HCT116 (cell line): Measurements from ENCODE around the gene NAA40. TPM values are rescaled to one million over a fixed set of nuclear protein-coding genes. Genes with fewer than 3 reads are reported as not detected.

Source experiments
- ATAC-seq: fragments of 200-7000 bp; cut with Tn5 transposase; 2 replicates; pipeline ENCODE4 v1.9.1; 2020; ENCODE audit warnings: mild to moderate bottlenecking, moderate library complexity
- BruUV-seq: library from RNA; stranded (reverse); fragments of 400-500 nt; replicated peaks from 2 replicates; lab custom pipeline; 2021; lab: Mats Ljungman, UMichigan
- CTCF ChIA-PET: fragments of 300-600 bp; sonication (Branson Sonifier 250); formaldehyde crosslinking; loops from one replicate; lab custom pipeline; 2021; ENCODE audit warnings: antibody characterized with exemption; lab: Charles Lee
- POLR2A ChIA-PET: fragments of 300-600, 350-600 bp; sonication (Branson Sonifier 250); formaldehyde crosslinking; loops from one replicate; lab custom pipeline; 2021; ENCODE audit warnings: antibody characterized with exemption; lab: Charles Lee
- RAD21 ChIA-PET, 2 experiments: fragments of 300-600 bp; sonication (Branson Sonifier 250); formaldehyde crosslinking; loops; one replicate each; lab custom pipeline; 2023; ENCODE audit warnings: low total read pairs in 2 of 2; ENCODE audit not compliant: uncharacterized antibody in 2 of 2, unreplicated experiment in 2 of 2, low non-redundant PET in 1 of 2; lab: Charles Lee
- DNase-seq: peaks from one replicate; pipeline ENCODE4 v3.0.0-alpha.2; 2010; ENCODE audit warnings: low read depth, low spot score
- H2AFZ ChIP-seq: fragments of 200-600 bp; shearing (Covaris generic), sonication (generic); 2 replicates; pipeline ENCODE4 v1.6.1; 2017; ENCODE audit warnings: low read depth, mixed run types, mixed read lengths, antibody characterized with exemption, low read length; ENCODE audit not compliant: poor library complexity, severe bottlenecking
- H3K27ac ChIP-seq: 2 replicates; pipeline ENCODE4 v1.5.1; 2012; ENCODE audit warnings: low read depth, low read length
- H3K27me3 ChIP-seq: fragments of 200-600 bp; sonication (generic); 2 replicates; pipeline ENCODE4 v1.6.1; 2016; ENCODE audit warnings: mixed run types, low read length, mixed read lengths; ENCODE audit not compliant: insufficient read depth
- H3K36me3 ChIP-seq, 2 experiments: fragments of 200-500 bp in 1 of 2; fragments of 200-600 bp in 1 of 2; sonication (Bioruptor generic) in 1 of 2; sonication (generic) in 1 of 2; 2 replicates each; pipeline versions ENCODE4 v1.5.1 to v1.6.1; 2014 to 2016; ENCODE audit warnings: low read length in 2 of 2, inconsistent platforms in 1 of 2, mixed read lengths in 1 of 2, mixed run types in 1 of 2; ENCODE audit not compliant: insufficient read depth in 2 of 2, control insufficient read depth in 1 of 2
- H3K4me1 ChIP-seq, 2 experiments: fragments of 200-600 bp in 1 of 2; sonication (generic) in 1 of 2; 2 replicates each; pipeline versions ENCODE4 v1.5.1 to v1.6.1; 2012 to 2017; ENCODE audit warnings: low read length in 2 of 2, inconsistent platforms in 1 of 2, mild to moderate bottlenecking in 1 of 2, mixed read lengths in 1 of 2, mixed run types in 1 of 2, moderate library complexity in 1 of 2; ENCODE audit not compliant: insufficient read depth in 2 of 2, control insufficient read depth in 1 of 2
- H3K4me2 ChIP-seq: fragments of 200-600 bp; sonication (generic); 2 replicates; pipeline ENCODE4 v1.6.1; 2017; ENCODE audit warnings: mixed run types, low read length, mixed read lengths
- H3K4me3 ChIP-seq, 2 experiments: fragments of 200-600 bp in 1 of 2; sonication (generic) in 1 of 2; replicated peaks in 1 of 2; 2 replicates each; pipeline ENCODE4 v1.5.1; 2011 to 2016; ENCODE audit warnings: low read length in 2 of 2, control low read depth in 1 of 2, low read depth in 1 of 2, mild to moderate bottlenecking in 1 of 2, mixed read lengths in 1 of 2, mixed run types in 1 of 2
- H3K79me2 ChIP-seq: fragments of 200-600 bp; sonication (generic); 2 replicates; pipeline ENCODE4 v1.6.1; 2017; ENCODE audit warnings: mild to moderate bottlenecking, mixed run types, low read length, moderate library complexity, mixed read lengths; ENCODE audit not compliant: insufficient read depth
- H3K9ac ChIP-seq: fragments of 200-600 bp; sonication (generic); 2 replicates; pipeline ENCODE4 v1.6.1; 2016; ENCODE audit warnings: low read length, mixed read lengths
- H3K9me2 ChIP-seq: fragments of 200-600 bp; sonication (generic), shearing (Covaris generic); 2 replicates; pipeline ENCODE4 v1.6.1; 2017; ENCODE audit warnings: mixed run types, mild to moderate bottlenecking, moderate library complexity; ENCODE audit not compliant: insufficient read depth
- H3K9me3 ChIP-seq, 2 experiments: fragments of 200-500 bp in 1 of 2; fragments of 200-600 bp in 1 of 2; sonication (Bioruptor generic) in 1 of 2; sonication (generic) in 1 of 2; 2 replicates each; pipeline ENCODE4 v1.6.1; 2014 to 2017; ENCODE audit warnings: low read length in 2 of 2, mixed read lengths in 2 of 2, inconsistent platforms in 1 of 2, low read depth in 1 of 2, mild to moderate bottlenecking in 1 of 2, mixed run types in 1 of 2, moderate library complexity in 1 of 2; ENCODE audit not compliant: control insufficient read depth in 1 of 2, insufficient read depth in 1 of 2
- H4K20me1 ChIP-seq: fragments of 200-600 bp; sonication (generic), shearing (Covaris generic); 2 replicates; pipeline ENCODE4 v1.6.1; 2017; ENCODE audit warnings: mixed run types, mild to moderate bottlenecking, moderate library complexity; ENCODE audit not compliant: insufficient read depth
- ATF3 ChIP-seq: IDR thresholded peaks from 2 replicates; pipeline ENCODE4 v1.6.1; 2012
- CBX3 ChIP-seq: IDR thresholded peaks from 2 replicates; pipeline ENCODE4 v1.6.1; 2012; ENCODE audit warnings: low read depth
- CEBPB ChIP-seq: IDR thresholded peaks from 2 replicates; pipeline ENCODE4 v1.6.1; 2012; ENCODE audit warnings: low read depth
- EGR1 ChIP-seq: IDR thresholded peaks from 2 replicates; pipeline ENCODE4 v1.6.1; 2012; ENCODE audit warnings: low read depth
- EZH2 ChIP-seq: fragments of 200-600 bp; sonication (generic); IDR thresholded peaks from 2 replicates; pipeline ENCODE4 v1.6.1; 2017; ENCODE audit warnings: antibody characterized with exemption, mixed run types
- EZH2phosphoT487 ChIP-seq: fragments of 200-600 bp; IDR thresholded peaks from 2 replicates; pipeline ENCODE4 v1.6.1; 2018; ENCODE audit warnings: antibody characterized with exemption, borderline replicate concordance
- FOSL1 ChIP-seq: IDR thresholded peaks from 2 replicates; pipeline ENCODE4 v1.6.1; 2012; ENCODE audit warnings: low read depth
- JUND ChIP-seq: IDR thresholded peaks from 2 replicates; pipeline ENCODE4 v1.6.1; 2012
- MAX ChIP-seq: IDR thresholded peaks from 2 replicates; pipeline ENCODE4 v1.6.1; 2012
- POLR2A ChIP-seq: IDR thresholded peaks from 2 replicates; pipeline ENCODE4 v1.7.0; 2011; ENCODE audit warnings: borderline replicate concordance; ENCODE audit not compliant: insufficient read depth, insufficient read length; ENCODE audit errors: extremely low read depth
- POLR2AphosphoS5 ChIP-seq: IDR thresholded peaks from 2 replicates; pipeline ENCODE4 v1.6.1; 2011; ENCODE audit warnings: mild to moderate bottlenecking, low read depth, low read length, moderate library complexity
- RAD21 ChIP-seq: IDR thresholded peaks from 2 replicates; pipeline ENCODE4 v1.6.1; 2012; ENCODE audit warnings: low read depth, mild to moderate bottlenecking
- REST ChIP-seq: IDR thresholded peaks from 2 replicates; pipeline ENCODE4 v1.6.1; 2012; ENCODE audit warnings: low read depth
- SIN3A ChIP-seq: IDR thresholded peaks from 2 replicates; pipeline ENCODE4 v1.6.1; 2012; ENCODE audit warnings: low read depth
- SP1 ChIP-seq: IDR thresholded peaks from 2 replicates; pipeline ENCODE4 v1.6.1; 2012; ENCODE audit warnings: low read depth
- SRF ChIP-seq: IDR thresholded peaks from 2 replicates; pipeline ENCODE4 v1.6.1; 2012; ENCODE audit warnings: low read depth
- ZFX ChIP-seq: fragments of 450-650 bp; IDR thresholded peaks from 2 replicates; pipeline ENCODE4 v1.6.1; 2017
- ZNF274 ChIP-seq: fragments of 200-500 bp; sonication (Bioruptor generic); IDR thresholded peaks from 2 replicates; pipeline ENCODE4 v1.6.1; 2014; ENCODE audit warnings: mild to moderate bottlenecking, low read depth, low read length, inconsistent platforms
- intact Hi-C: fragments of 100-400 bp; cut with micrococcal nuclease; formaldehyde crosslinking; loops from 2 replicates; pipeline ENCODE4 v1.10.0; 2022
- total RNA-seq: library from RNA; stranded (reverse); gene quantifications from one replicate; pipeline ENCODE4 v1.2.1, GENCODE V29; 2021; ENCODE audit not compliant: unreplicated experiment

NAA40 gene
- total RNA-seq, 1 experiment from 2014 or later: 25.3 TPM

- TF ChIP-seq ZFX (no peak), REST (no peak), ZNF274 (no peak), FOSL1 (no peak)
Measured at GRCh38 chr11:64004590-64004984, 65.8 kb downstream of the NAA40 start (continued).

- no peaks in the 10 kb centered on the region for H4K20me1 ChIP-seq
- BruUV-seq: no TSS peak
- H3K9me2 ChIP-seq: no peaks in the 10 kb centered on the region
- POLR2A ChIA-PET: no interaction called here
- no peak overlapping the region; the same call in 1 of the 2 replicates for H3K27ac ChIP-seq
- DNase-seq (no peak), ATAC-seq (no peak)
- intact Hi-C loops: loop anchor here (10.0 kb wide), 1 partner anchor 139 kb away; no protein-coding TSS in a partner anchor
- no peak overlapping the region for H3K4me2 ChIP-seq
- H3K4me3 ChIP-seq: no peak overlapping the region
- RAD21 ChIA-PET: no interaction called here
- no peaks in the 10 kb centered on the region for H3K27me3 ChIP-seq
- H3K79me2 ChIP-seq: 0 out of 2 replicates have a peak, but pooled peaks cover 3% of the 10 kb centered on the region
- CTCF ChIA-PET: no interaction called here
- H3K4me1 ChIP-seq: peaks cover 18 to 37% of the 10 kb centered on the region in 2 experiments
- peaks cover 0 to 6% of the 10 kb centered on the region in 2 experiments; a peak in 1 of 4 replicates for H3K36me3 ChIP-seq
- H3K9ac ChIP-seq: no peak overlapping the region
- H3K9me3 ChIP-seq: peaks cover 0 to 6% of the 10 kb centered on the region in 2 experiments; a peak in 1 of 4 replicates
- H2AFZ ChIP-seq: no peak overlapping the region
- TF ChIP-seq CBX3 (no peak), POLR2A (no peak), SIN3A (no peak), SRF (no peak), ZFX (no peak), EZH2 (no peak), REST (no peak), ZNF274 (no peak), EGR1 (no peak), RAD21 (no peak), ATF3 (no peak), MAX (no peak), JUND (no peak), CEBPB (no peak), SP1 (no peak), EZH2phosphoT487 (no peak), POLR2AphosphoS5 (no peak)
Measured at GRCh38 chr11:64005691-64006090, 66.9 kb downstream of the NAA40 start.
